Heart left ventricle (tissue), 16 donors: ENCODE measurements around the gene VEGFA. TPM values are rescaled to one million over a fixed set of nuclear protein-coding genes. Genes with fewer than 3 reads are reported as not detected.

ENCODE experiments used
- ATAC-seq, 4 donors: fragments of 200-7000 bp; cut with Tn5 transposase; one replicate each; pipeline ENCODE4 v1.9.1; 2020 to 2022; ENCODE audit warnings: moderate library complexity in 4 of 4, mild to moderate bottlenecking in 3 of 4, moderate number of reproducible peaks in 1 of 4
- DNase-seq, 5 donors: peaks; one replicate each; pipeline ENCODE4 v3.0.0-alpha.2; 2020
- H3K27ac ChIP-seq, 12 donors: fragments of 200-600 bp; sonication (generic) in 4 of 12; one replicate each; pipeline versions ENCODE4 v1.5.0 to v1.8.0; 2016 to 2022; ENCODE audit warnings: mild to moderate bottlenecking in 2 of 12
- H3K27me3 ChIP-seq, 9 donors: fragments of 200-600 bp; sonication (generic) in 2 of 9; one replicate each; pipeline versions ENCODE4 v1.5.1 to v1.8.0; 2016 to 2022; ENCODE audit warnings: mild to moderate bottlenecking in 3 of 9
- H3K36me3 ChIP-seq, 9 donors: fragments of 200-600 bp; sonication (generic) in 2 of 9; one replicate each; pipeline versions ENCODE4 v1.5.0 to v1.8.0; 2018 to 2022; ENCODE audit warnings: mild to moderate bottlenecking in 2 of 9
- H3K4me1 ChIP-seq, 12 donors: fragments of 200-600 bp; sonication (generic) in 4 of 12; one replicate each; pipeline versions ENCODE4 v1.5.0 to v1.8.0; 2016 to 2022; ENCODE audit warnings: mild to moderate bottlenecking in 3 of 12
- H3K4me3 ChIP-seq, 12 donors: fragments of 200-600 bp; sonication (generic) in 4 of 12; one replicate each; pipeline versions ENCODE4 v1.5.0 to v1.8.0; 2017 to 2022; ENCODE audit warnings: mild to moderate bottlenecking in 9 of 12, moderate library complexity in 4 of 12
- H3K9me3 ChIP-seq, 12 donors: fragments of 200-600 bp; sonication (generic) in 4 of 12; one replicate each; pipeline versions ENCODE4 v1.5.0 to v1.8.0; 2016 to 2022; ENCODE audit warnings: mild to moderate bottlenecking in 1 of 12
- POLR2A ChIP-seq, 2 donors: fragments of 450-650 bp; IDR thresholded peaks; one replicate each; pipeline ENCODE4 v1.6.1; 2017; ENCODE audit warnings: antibody characterized with exemption in 2 of 2, mild to moderate bottlenecking in 2 of 2, moderate library complexity in 2 of 2
- WGBS, 4 donors: extraction: QIAGEN DNeasy Blood & Tissue Kit in 2 of 4; methylation state at CpG; one replicate each; pipeline versions ENCODE4 v1.1.5 to v1.1.7; 2013 to 2018; 5-methylcytosine and 5-hydroxymethylcytosine counted together
- intact Hi-C, 10 donors: fragments of 100-400 bp; cut with DNase I; formaldehyde crosslinking; loops; one replicate each; pipeline versions ENCODE4 v1.11.1 to v1.14.2; 2022
- polyA plus RNA-seq, 2 donors: library from polyadenylated mRNA; stranded (reverse); fragments of 200-250 nt; gene quantifications; one replicate each; pipeline ENCODE4 v1.2.3, GENCODE V29; 2013
- total RNA-seq, 9 donors: library from RNA; depleted of rRNA in 2 of 9; stranded (reverse); fragments of >200 nt in 2 of 9; fragmentation: NEBNext Ultra II Directional in 3 of 9; extraction: Animal tissue kit (Norgen Biotek cat#: 25700) in 3 of 9; gene quantifications; one replicate each; pipeline versions ENCODE4 v1.1.0 to v1.2.4, GENCODE V29; 2016 to 2023
- TF ChIP-seq, protein P1 (sequence below), 12 donors: fragments of 200-600 bp; sonication (generic) in 4 of 12; IDR thresholded peaks; one replicate each; pipeline versions ENCODE4 v1.5.0 to v1.8.0; 2018 to 2022; ENCODE audit warnings: antibody characterized with exemption in 12 of 12, mild to moderate bottlenecking in 5 of 12
- donor health status: ischemic (EF 13 %, LVEDD 7.1; RV severe dilation, severe dysfunction).
- donor health status: healthy with polysubstance abuse.
- donor health status: DM: no; HTN: yes; CAD: no.
- donor health status: DM: no; HTN: no; CAD: no.
- donor health status: ischemic (EF 25% LVEDD 6.9; RV normal size, moderate dysfunction).
- donor health status: ischemic (EF 25% LVEDD 5.7; RV mildly dilated, moderate dysfunction).
- donor health status: healthy.
- donor health status: DM: yes; HTN: yes; CAD: no.
- donor health status: ischemic (EF 35%, LVEDD 5.7; RV mildly dilated, moderate dysfunction).
- donor health status: nonischemic (EF 11% LVEDD 7.7; RV severe dilation, severe dysfunction).
- donor health status: DM: yes; HTN: yes; CAD: no.
- donor health status: PGD.
- donor health status: ischemic (EF 29% LVEDD 5.4; RV normal size, mild dysfunction).
- donor health status: nonischemic (EF 23%, LVEDD 6.1; RV moderate dilation, normal function).

Gene VEGFA
- total and polyA plus RNA-seq, 11 donors: 83.0 to 254 (median 171) TPM

DNA sequence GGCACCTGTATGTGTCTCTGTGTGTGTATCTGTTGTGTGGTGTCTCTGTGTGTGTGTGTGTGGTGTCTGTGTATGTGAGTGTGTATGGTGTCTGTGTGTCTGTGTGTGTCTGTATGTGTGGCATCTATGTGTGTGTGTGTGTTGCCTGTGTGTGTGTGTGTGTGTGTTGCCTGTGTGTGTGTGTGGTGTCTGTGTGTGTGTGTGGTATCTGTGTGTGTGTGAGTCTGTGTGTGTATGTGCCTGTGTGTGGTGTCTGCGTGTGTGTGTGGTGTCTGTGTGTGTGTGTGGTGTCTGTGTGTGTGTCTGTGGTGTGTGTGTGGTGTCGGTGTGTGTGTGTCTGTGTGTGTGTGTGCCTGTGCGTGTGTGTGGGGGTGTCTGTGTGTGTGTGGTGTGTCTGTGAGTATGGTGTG lies 31.7 kb upstream of the VEGFA start:
- no peak for TF ChIP-seq POLR2A (IDR thresholded peaks at IDR 0.05)
- TF ChIP-seq, protein P1, sequence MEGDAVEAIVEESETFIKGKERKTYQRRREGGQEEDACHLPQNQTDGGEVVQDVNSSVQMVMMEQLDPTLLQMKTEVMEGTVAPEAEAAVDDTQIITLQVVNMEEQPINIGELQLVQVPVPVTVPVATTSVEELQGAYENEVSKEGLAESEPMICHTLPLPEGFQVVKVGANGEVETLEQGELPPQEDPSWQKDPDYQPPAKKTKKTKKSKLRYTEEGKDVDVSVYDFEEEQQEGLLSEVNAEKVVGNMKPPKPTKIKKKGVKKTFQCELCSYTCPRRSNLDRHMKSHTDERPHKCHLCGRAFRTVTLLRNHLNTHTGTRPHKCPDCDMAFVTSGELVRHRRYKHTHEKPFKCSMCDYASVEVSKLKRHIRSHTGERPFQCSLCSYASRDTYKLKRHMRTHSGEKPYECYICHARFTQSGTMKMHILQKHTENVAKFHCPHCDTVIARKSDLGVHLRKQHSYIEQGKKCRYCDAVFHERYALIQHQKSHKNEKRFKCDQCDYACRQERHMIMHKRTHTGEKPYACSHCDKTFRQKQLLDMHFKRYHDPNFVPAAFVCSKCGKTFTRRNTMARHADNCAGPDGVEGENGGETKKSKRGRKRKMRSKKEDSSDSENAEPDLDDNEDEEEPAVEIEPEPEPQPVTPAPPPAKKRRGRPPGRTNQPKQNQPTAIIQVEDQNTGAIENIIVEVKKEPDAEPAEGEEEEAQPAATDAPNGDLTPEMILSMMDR (IDR thresholded peaks at IDR 0.05): no peak
- no peaks in the 10 kb centered on the region for H3K9me3 ChIP-seq
- ATAC-seq (no peak), DNase-seq (no peak)
- no peak overlapping the region for H3K4me3 ChIP-seq
- H3K4me1 ChIP-seq: peaks cover 0 to 12% (median 0%) of the 10 kb centered on the region in 12 donors
- intact Hi-C loops: no loop called here
- H3K36me3 ChIP-seq: no peaks in the 10 kb centered on the region
- H3K27ac ChIP-seq: no peak overlapping the region
- 62 to 83% (median 70%) methylated on average over 3 of the region's 3 CpGs for WGBS, 4 donors
- no peaks in the 10 kb centered on the region for H3K27me3 ChIP-seq

- H3K36me3 ChIP-seq: no peaks in the 10 kb centered on the region
- H3K27me3 ChIP-seq: no peaks in the 10 kb centered on the region
- no peaks in the 10 kb centered on the region for H3K9me3 ChIP-seq
- intact Hi-C loops: no loop called here
- TF ChIP-seq, protein P1 (IDR thresholded peaks at IDR 0.05): no peak
- TF ChIP-seq POLR2A (IDR thresholded peaks at IDR 0.05): no peak
- H3K4me1 ChIP-seq: peaks cover 0 to 11% (median 0%) of the 10 kb centered on the region in 12 donors
- H3K27ac ChIP-seq: no peak overlapping the region
- WGBS, 4 donors: 85 to 91% (median 86%) methylated on average over 11 of the region's 11 CpGs
- no peak overlapping the region for H3K4me3 ChIP-seq
- DNase-seq (no peak), ATAC-seq (no peak)
Measured at GRCh38 chr6:43738877-43739641, 31.0 kb upstream of the VEGFA start.

- Histone ChIP-seq H3K4me3 (no peak overlapping the region), H3K36me3 (no peaks in the 10 kb centered on the region), H3K4me1 (peaks cover 0 to 11% (median 0%) of the 10 kb centered on the region in 12 donors), H3K27ac (no peak overlapping the region), H3K27me3 (no peaks in the 10 kb centered on the region), H3K9me3 (no peaks in the 10 kb centered on the region)
- ATAC-seq (no peak), DNase-seq (no peak)
- intact Hi-C loops: no loop called here
- TF ChIP-seq, protein P1 (IDR thresholded peaks at IDR 0.05): no peak
- TF ChIP-seq POLR2A (IDR thresholded peaks at IDR 0.05): no peak
- WGBS, 4 donors: 13 to 46% (median 39%) methylated on average over 1 to 4 of the region's 4 CpGs
Measured at GRCh38 chr6:43739642-43740091, 30.3 kb upstream of the VEGFA start.

GRCh38 chr6:43740321-43740960 lies 29.6 kb upstream of the VEGFA start:
- TF ChIP-seq, protein P1 (IDR thresholded peaks at IDR 0.05): no peak
- no peak for TF ChIP-seq POLR2A (IDR thresholded peaks at IDR 0.05)
- no peak overlapping the region for H3K4me3 ChIP-seq
- H3K27ac ChIP-seq: no peak overlapping the region
- 75 to 83% (median 82%) methylated on average over 5 to 6 of the region's 6 CpGs for WGBS, 4 donors
- H3K4me1 ChIP-seq: peaks cover 0 to 11% (median 0%) of the 10 kb centered on the region in 12 donors
- no peaks in the 10 kb centered on the region for H3K27me3 ChIP-seq
- intact Hi-C loops: no loop called here
- ATAC-seq (no peak), DNase-seq (no peak)
- H3K36me3 ChIP-seq: no peaks in the 10 kb centered on the region
- no peaks in the 10 kb centered on the region for H3K9me3 ChIP-seq
